GM19372 (cell line): Measurements from ENCODE around the gene MYH7B.

Experiments used
- ATAC-seq: cut with Tn5 transposase; IDR thresholded peaks from one replicate; pipeline ENCODE4 v1.9.1; 2021; ENCODE audit warnings: mild to moderate bottlenecking, low read depth, moderate library complexity; ENCODE audit not compliant: unreplicated experiment

Gene MYH7B

DNA sequence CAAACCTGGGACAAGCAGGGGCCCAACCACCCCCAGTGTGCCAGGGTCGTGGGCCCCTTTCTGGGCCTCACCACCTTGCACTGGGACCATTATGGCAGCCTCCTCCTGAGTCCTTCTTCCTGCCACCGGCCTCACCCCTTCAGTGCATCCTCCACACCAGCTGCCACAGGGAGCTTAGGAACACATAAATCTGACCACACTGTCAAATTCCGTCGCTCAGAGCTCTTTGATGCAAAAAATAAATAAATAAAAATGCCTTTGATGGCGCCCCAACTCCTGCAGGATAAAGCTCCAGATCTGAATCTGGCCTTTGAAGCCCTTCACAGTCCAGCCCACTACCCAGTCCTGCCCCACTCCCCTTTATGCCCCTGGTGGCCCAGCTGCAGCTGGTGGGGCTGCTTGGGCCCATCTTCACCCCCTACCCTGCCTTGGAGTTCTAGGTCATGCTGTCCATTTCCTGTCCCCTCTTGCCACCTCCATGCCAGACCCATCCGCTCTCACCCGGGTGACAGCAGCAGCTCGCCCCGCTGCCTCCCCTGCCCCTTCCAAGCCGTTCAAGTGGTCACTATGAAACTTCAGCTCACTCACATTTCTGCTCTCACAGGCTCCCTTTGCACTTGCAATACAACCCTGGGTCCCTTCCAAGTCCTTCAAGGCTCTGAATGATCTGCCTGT lies 16.0 kb downstream of the MYH7B start:
- no peak for ATAC-seq

DNA sequence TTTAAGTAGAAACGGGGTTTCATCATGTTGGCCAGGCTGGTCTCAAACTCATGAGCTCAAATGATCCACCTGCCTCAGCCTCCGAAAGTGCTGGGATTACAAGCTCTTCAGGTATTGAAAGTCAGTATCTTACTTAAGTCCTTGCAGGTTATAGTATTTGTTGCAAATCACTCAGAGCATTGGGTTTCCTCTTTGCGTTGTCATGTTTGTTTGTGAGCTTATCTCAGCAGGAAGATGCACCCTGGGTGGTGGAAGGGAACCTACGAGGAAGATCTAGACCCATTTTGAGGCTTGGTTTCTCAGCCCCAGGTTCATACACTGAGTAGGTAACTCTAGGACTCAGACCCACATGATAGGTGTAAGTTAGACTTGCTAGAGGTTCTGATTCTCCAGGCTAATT lies 18.6 kb downstream of the MYH7B start:
- no peak for ATAC-seq

DNA sequence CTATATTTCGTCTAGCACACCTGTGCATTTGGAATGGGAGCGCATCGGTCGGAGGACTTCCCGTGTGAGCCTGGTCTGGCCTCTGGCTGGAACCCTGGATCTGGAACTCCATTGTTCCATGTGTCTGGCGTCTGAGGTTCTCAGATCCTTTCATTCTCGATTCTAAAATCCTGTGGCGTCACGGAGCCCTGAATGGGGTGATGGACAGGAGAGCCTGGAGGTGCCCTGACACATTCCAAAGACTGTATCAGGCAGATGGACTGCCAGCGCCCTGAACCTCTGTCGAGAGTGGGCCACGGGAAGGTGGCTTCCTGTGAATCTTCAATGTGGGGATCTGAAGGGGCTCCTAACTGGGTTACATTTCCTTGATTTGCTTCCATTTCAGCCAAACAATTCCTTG lies 20.6 kb downstream of the MYH7B start:
- no peak for ATAC-seq

DNA sequence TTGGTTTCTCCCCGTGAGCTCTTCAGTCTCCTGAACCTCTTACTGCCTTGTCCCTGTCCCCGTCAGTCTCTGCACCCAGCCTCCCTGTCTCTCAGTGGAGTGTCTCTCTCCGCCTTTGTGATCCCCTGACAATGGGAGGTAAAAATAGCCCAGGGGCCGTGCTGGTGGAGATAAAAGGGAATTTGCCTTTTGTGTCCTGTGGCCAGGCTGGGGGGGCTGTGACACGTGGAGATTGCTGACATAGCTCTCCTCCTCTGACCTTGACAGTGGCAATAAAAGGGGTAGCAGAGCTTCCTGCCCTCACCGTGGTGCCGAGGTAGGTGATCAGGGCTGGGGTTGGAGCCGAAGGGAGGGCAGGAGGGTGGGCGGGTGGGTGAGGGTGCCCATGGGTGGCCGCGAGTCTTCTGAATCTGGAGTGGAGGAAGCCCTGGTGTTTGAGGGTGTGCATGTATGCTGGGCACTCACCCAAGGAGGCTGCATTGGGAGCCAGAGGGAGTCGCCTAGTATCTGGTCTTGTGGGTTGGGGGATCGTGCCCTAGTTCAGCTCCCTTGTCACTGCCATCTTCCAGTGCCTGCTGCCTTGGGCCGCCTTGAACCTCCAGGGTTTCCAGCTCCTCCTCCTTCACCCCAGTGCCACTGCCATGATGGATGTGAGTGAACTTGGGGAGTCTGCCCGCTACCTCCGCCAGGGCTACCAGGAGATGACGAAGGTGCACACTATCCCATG lies 21.9 kb downstream of the MYH7B start:
- ATAC-seq = no peak

DNA sequence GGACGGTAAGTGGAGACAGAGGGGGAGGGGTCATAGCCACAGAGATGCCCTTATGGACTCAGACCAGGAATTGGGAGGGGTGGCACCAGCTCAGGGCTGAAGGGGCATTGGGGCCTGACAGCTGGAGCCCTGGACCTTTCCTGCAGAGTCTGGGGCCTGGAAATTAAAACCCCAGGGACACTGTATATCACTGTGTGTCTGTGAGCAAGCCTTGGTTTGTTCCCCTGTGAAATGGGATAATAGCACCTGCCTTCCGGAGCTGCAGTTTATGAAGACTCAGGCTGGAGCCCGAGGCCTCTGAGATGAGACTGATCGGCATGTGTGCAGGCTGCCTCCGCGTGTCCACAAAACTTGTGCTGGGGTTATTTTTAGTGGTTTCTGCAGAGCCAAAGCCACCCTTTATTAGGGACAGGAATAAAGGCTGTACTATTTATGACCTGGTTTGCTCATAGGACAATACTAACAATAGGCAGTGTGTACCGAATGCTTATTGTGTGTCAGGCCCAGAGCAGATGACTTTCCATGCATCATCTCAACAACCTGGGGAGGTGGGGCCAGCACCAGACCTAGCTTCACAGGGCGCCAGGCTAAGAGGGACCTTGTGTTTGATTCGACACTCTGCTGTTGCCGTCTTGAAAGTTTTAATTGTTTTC lies 22.6 kb downstream of the MYH7B start:
- ATAC-seq = no peak

DNA sequence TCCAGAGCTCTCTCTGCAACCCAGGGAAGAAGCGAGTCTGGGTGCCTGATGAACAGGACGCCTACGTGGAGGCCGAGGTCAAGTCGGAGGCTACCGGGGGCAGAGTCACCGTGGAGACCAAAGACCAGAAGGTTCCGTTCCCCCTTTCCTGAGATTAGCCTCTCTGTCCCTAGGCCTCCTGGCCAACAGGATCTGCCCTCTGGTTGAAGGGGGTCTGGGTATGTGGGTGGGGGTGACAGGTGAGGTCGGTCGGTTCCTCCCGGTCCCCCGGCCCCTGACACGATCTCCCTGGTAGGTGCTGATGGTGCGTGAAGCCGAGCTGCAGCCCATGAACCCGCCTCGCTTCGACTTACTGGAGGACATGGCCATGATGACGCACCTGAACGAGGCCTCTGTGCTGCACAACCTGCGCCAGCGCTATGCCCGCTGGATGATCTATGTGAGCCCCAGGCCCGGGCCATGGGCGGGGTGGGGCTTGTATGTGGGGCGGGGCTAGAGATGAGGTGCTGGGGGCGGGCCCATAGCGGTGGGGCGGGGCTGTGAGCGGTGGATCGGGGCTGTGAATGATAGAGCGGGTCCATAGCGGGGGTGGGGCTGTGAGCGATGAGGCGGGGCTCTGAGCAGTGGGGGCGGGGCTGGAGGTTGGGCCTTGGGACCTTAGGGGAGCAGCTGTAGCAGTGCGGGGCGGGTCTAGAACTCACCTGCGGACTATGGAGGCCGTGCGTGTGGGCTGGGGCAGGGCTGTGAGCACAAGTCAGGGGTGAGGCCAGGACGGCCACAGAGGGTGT lies 23.9 kb downstream of the MYH7B start:
- ATAC-seq = no peak

DNA sequence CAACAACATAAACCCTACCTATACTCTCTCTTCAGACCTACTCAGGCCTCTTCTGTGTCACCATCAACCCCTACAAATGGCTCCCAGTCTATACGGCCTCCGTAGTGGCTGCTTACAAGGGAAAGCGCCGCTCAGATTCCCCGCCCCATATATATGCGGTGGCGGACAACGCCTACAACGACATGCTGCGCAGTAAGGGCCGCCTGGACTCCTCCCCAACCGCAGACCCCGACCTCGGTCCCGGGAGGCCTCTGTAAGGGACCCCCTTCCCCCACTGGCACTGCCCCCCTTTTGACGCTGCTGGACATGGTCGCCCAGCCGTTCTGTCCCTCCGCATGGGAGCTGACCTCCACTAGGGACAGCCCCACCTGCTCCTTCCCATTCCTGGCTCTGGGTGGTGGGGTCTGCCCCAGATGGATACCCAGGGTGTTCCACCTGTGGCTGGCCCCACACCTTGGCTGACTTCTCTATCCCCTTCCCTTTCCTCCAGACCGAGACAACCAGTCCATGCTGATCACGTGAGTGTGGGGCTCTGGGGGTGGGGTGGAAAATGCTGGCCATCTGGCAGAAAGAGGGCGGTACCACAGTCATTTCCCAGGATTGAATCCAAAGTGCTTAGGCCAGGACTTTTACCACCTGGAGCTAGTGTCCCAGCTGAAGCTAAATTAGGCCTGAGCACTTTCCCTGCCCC lies 25.0 kb downstream of the MYH7B start:
- no peak for ATAC-seq

DNA sequence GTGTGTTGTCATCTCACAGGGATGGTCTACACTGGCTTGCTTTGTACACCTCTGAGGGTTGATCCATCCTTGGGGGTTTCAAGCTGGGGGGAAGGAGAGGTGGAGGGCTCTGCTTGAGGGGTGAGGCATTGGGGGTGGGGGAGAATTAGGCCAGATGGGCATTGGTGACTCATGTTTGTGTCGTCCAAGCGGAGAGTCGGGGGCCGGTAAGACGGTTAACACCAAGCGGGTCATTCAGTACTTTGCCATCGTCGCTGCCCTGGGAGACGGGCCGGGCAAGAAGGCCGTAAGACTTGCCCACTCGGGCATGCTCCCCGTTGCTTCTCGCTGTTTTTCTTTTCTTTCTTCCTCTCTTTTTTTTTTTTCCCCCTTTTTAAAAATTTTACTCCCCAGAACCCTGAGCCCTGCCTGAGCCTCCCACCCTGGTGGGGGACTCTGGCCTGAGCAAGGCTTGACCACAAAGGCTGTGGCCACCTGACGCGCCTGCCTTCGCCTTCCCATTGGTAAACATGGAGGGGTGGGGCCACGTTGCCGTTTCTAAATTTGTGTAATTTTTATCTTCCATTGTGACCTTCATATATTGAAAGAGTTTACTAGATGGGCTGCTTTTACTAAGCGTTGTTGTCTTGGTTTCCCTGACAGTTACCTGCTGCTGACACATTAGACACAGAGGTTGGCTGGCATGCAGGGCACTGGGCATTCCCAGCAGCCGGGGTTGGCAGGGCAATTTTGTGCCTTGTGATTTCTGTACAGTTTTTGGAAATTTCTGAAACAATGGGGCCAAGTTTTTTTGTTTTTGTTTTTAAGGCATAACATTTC lies 26.8 kb downstream of the MYH7B start:
- ATAC-seq = no peak

DNA sequence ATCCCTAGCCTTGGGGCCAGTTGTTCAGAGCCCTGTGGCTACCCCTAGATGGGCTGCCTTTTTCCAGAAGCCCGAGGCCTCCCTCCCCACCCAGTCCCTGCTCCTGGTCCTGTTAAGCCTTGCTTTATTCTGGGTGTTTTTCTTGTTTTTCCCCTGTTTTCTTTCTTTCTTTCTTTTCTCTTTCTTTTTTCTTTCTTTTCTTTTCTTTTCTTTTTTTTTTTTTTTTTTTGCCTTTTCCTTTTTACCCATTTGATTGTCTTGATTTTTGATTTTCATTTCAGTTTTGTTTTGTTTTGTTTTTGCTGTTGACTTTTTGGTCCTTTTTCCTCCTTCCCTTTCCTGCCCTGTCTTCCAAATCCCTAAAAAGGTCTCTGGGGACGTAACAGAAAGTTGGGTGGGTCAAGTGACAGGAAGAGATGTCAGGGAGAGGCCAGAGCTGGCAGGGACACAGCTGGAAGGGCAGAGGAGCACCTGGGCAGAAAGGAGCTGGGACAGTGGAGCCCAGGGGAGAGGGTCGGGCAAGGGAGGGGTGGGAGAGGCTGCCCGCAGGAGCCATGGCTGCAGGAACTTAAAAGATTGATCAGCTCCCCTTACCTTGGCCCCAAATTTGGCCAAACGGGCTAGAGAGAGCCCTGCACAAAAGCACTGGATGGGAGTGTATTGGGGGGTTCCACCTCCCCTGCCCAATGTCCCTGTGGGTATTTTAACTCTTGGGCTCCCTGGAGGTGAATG lies 27.6 kb downstream of the MYH7B start:
- ATAC-seq = no peak

DNA sequence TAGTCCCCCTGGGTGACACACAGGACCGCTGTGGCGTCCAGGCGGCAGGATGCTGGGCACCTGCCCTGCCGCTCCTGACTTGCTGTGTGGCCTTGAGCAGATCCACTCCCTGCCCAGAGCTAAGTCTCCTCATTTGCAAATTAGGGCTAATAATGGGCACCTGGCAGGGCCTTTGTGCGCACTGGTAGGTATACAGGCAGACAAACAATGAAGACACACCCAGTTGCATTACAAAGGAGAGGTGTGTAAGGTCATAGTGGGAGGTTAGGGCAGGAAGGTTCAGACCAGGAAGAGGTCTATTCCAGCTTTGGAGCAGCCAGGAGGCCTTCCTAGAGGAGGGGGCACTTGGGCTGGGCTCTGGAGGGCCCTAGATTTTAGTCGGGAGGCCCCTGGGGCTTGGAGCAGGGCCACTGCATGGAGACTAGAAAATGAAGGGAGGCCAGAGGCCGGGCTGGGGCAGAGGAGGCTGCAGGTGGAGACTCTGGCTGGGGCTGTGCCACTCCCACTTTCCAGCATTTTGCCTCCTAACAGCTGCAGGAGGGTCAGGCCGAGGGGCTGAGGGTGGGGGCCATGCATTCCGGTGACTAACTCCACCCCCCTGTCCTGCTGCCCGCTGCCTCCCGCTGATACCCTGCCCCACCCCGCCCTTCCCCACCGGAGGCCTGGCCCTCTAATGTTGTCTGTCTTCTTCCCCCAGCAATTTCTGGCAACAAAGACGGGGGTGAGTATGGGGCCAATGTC lies 28.5 kb downstream of the MYH7B start:
- no peak for ATAC-seq

DNA sequence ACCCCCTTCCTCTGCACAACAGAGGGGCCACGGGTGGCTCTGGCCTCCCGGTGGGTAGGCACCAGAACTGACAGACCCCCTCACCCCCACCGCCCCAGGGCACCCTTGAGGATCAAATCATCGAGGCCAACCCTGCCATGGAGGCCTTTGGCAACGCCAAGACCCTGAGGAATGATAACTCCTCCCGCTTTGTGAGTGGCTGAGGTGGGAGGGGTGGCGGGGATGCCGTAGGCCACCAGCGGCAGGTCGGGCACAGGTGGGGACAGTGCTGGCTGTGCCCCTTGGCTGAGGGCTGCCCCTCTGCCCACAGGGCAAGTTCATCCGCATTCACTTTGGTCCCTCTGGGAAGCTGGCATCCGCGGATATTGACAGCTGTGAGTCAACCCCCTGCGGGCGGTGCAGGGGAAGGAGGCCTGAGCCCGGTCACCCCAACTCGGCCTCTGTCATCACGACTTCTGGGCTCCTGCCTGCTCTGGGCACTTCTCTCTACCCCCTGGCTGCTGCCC lies 29.1 kb downstream of the MYH7B start:
- ATAC-seq = no peak

DNA sequence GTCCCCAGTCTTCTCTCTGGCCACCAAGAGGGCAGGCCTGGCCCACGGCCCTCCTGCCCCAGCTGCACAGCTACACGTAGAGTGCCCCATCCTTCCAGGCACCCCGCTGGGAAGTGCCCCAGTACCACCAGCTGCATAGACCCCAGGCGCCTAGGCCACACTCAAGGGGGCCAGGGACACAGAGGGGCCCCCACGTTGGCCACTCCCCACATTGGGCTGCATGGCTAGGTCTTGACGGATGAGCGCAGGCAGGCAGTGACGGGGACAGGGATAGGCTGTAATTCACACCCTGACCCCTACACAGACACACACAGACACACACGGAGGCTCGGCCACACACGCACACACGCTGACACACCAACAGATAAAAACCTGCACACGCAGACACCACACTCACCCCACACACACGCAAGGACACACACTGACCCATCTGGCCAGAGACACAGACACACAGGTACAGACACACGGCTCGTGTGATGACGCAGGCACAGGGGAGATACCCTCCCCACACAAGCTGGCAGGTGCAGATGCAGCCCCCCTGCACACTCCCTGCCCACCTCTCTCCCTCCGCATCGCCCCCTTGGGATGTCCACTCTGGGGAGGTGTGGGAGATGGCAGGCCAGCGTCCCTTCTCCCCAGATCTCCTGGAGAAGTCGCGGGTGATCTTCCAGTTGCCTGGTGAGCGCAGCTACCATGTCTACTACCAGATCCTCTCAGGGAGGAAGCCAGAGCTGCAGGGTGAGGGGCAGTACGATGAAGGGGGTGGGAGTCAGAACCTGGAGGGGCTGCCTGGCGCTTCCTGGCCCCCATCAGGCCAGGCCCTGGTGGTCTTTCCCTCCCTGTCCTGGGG lies 30.0 kb downstream of the MYH7B start:
- ATAC-seq = no peak

DNA sequence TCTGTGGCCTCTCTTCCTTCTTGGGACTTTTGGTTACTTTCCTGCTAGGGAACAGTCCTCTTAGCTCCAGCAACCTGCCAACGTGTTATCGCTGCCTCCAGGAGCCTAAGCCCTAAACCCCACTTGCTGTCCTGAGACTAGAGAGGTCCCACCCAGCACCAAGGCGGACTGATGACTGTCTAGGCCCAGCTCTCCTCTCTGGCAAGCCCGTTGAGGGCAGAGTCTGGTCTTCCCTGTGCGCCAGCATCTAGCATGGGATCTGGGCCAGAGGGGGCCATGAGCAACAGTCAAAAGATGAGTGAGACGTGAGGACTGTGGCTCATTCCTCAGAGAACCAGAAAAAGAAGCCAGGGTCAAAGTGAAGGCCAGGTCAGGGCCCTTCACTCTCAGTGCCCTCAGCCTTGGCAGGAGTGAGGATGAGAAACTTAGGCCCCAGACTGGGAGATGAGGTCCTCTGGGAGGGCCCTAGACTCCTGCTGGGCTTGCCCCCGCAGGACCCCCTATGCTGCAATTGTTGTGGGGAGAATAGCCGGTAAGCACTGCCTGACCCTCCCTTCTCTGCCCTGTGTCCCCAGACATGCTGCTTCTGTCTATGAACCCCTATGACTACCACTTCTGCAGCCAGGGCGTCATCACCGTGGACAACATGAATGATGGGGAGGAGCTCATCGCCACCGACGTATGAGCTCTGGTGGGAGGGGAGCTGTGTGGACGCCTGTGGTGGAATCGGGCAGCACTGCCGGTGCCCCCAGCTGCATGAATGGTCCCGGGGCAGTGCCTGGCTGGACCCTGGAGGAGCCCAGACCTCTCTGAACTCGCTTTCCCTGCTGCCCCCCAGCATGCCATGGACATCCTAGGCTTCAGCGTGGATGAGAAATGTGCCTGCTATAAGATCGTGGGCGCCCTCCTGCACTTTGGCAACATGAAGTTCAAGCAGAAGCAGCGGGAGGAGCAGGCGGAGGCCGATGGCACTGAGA lies 30.9 kb downstream of the MYH7B start:
- no peak for ATAC-seq

DNA sequence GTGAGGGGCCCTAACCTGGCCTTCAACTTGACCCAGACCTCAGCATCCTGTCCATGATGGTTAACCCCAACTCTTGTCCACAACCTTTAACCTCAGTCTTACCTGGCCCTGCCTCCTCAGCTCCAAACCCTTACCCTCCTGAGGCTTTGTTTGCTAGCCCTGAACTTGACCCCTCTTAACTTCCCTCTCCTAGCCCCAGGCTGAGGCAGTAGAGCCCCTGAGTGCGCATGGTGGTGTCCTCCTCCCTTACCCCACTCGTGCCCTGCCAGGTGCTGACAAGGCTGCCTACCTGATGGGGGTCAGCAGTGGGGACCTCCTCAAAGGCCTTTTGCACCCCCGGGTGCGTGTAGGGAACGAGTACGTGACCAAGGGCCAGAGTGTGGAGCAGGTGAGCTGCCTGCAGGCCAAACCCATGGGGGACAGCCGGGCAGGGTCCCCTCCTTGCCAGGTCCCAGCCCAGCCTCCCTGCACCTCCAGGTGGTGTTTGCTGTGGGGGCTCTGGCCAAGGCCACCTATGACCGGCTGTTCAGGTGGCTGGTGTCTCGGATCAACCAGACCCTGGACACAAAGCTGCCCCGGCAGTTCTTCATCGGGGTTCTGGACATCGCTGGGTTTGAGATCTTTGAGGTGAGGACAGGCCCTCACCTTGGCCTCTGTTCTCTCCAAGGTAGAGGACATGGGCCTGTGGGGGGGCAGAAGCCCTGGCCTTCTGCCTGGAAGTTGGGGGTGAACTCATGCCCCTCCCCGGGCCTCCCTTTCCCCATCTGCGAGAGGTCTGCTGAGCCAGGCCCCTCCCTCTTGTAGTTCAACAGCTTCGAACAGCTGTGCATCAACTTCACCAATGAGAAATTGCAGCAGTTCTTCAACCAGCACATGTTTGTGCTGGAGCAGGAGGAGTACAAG lies 31.9 kb downstream of the MYH7B start:
- ATAC-seq = no peak

DNA sequence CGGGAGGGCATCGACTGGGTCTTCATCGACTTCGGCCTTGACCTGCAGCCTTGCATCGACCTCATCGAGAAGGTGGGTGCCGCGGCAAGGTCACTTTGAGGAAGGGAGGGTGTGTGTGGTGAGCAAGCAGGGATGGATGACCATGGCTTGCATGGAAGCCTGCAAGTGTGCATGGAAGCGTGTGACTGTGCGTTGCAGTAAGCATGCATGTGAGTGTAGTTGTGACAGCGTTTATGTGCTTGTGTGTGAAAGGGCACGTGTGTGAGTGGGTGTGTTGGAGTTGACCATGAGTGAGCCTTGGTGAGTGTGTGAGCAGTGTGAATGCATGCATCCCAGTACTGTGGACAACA lies 32.5 kb downstream of the MYH7B start:
- ATAC-seq = no peak
